Activated naive CD8-positive, alpha-beta T cell (primary cell): ENCODE measurements around the gene TRPT1.
A peak's percentile ranks its signal among the peaks of the same experiment; 100 is the strongest.

Source experiments
- H3K27ac Mint-ChIP-seq: one replicate; pipeline ENCODE4 v1.8.0; 2021; ENCODE audit warnings: mixed read lengths
- H3K27me3 Mint-ChIP-seq: one replicate; pipeline ENCODE4 v1.8.0; 2021; ENCODE audit warnings: mixed read lengths
- H3K36me3 Mint-ChIP-seq: one replicate; pipeline ENCODE4 v1.8.0; 2021; ENCODE audit warnings: mixed read lengths
- H3K4me1 Mint-ChIP-seq: one replicate; pipeline ENCODE4 v1.8.0; 2021; ENCODE audit warnings: low read depth, mixed read lengths
- H3K4me3 Mint-ChIP-seq: one replicate; pipeline ENCODE4 v1.8.0; 2021; ENCODE audit warnings: mild to moderate bottlenecking, mixed read lengths
- H3K9me3 Mint-ChIP-seq: one replicate; pipeline ENCODE4 v1.8.0; 2021; ENCODE audit warnings: low read depth, mixed read lengths

Gene TRPT1

DNA sequence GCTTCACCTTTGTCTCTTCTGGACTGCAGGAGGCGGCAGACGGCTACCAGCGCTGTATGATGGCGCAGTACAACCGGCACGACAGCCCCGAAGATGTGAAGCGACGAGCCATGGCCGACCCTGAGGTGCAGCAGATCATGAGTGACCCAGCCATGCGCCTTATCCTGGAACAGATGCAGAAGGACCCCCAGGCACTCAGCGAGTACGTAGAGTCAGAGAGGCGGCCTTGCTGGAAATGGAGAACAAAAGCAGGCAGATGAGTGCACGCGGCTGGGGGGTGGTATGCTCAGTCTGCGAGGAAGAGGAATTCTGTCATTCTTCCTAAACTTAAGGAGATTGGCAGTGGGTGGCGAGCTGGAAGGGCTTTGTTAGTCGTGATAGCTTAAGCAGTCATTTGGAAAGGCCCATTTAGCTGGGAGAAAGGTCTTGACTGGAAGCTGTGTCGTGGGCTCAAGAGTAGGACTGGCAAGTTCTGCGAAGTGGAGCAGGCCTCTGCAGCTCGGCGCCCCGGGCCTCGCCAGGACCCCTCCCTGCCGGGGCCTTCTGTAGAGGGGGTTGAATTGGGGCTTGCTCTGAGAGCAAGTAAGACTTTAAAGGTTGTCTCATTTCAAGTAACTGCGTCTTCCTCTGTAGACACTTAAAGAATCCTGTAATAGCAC is 22.4 kb downstream of the TRPT1 start:
- no peak overlapping the region for H3K4me3 Mint-ChIP-seq
- H3K36me3 Mint-ChIP-seq: peaks cover 3% of the 10 kb centered on the region
- no peaks in the 10 kb centered on the region for H3K27me3 Mint-ChIP-seq
- peaks cover 29% of the 10 kb centered on the region for H3K4me1 Mint-ChIP-seq
- no peaks in the 10 kb centered on the region for H3K9me3 Mint-ChIP-seq
- H3K27ac Mint-ChIP-seq: no peak overlapping the region

DNA sequence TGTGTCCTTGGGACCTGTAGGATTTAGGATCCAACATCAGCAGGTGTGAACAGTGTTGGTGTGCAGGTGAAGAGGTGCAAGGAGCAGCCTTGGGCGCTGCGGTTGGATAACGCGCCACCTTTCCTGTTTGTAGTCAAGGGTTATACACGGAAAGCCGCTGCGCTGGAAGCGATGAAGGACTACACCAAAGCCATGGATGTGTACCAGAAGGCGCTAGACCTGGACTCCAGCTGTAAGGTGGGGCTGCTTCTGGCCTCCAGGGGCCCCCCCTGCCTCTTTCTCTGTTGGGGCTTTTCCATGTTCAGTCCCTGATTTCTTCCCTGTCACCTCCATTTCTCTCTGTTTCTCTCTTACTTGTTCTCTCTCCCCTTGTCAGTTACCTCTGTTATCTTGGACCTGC is 23.0 kb downstream of the TRPT1 start:
- H3K9me3 Mint-ChIP-seq: no peaks in the 10 kb centered on the region
- peaks cover 29% of the 10 kb centered on the region for H3K4me1 Mint-ChIP-seq
- H3K27me3 Mint-ChIP-seq: no peaks in the 10 kb centered on the region
- no peak overlapping the region for H3K27ac Mint-ChIP-seq
- no peak overlapping the region for H3K4me3 Mint-ChIP-seq
- peaks cover 3% of the 10 kb centered on the region for H3K36me3 Mint-ChIP-seq

DNA sequence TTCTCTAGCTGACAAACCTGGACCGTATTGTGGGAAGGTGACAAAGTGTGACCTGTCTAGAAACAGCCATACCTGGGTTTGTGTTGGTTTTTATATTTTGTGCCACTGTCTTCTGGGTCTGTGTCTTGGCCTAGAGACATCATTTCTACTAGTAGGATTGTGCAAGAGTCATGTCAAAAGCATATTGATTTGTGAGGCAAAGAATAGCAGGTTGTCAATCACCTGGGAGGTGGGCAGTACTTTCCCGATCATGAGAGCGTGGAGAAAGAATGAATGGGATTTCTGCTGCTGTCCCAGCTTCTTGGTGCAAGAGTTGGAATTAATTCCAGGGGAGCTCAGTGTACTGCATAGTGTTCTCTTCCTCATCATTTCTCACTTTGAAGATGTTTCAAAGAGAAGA is 24.4 kb downstream of the TRPT1 start:
- H3K4me1 Mint-ChIP-seq: peaks cover 29% of the 10 kb centered on the region
- no peak overlapping the region for H3K4me3 Mint-ChIP-seq
- H3K9me3 Mint-ChIP-seq: no peaks in the 10 kb centered on the region
- H3K27ac Mint-ChIP-seq: peak overlapping the region; percentile 38
- H3K27me3 Mint-ChIP-seq: no peaks in the 10 kb centered on the region
- H3K36me3 Mint-ChIP-seq: peaks cover 5% of the 10 kb centered on the region

DNA sequence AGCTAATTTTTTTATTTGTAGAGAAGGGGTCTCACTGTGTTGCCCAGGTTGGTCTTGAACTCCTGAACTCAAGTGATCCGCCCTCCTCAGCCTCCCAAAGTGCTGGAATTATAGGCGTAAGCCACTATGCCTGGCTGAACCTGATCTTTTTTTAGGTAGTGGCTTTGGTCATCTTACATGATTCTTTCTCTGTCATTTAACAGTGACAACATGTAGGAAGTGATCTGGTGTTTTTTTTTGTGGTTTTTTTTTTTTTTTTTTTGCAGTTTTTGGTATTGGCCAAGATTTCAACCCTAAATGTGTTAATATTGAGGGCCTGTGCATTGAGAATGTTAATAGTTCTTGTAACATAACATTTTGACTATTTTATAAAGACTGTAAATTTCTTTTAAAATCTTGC is 27.5 kb downstream of the TRPT1 start:
- peaks cover 14% of the 10 kb centered on the region for H3K4me1 Mint-ChIP-seq
- H3K9me3 Mint-ChIP-seq: no peaks in the 10 kb centered on the region
- H3K27ac Mint-ChIP-seq: no peak overlapping the region
- H3K4me3 Mint-ChIP-seq: no peak overlapping the region
- H3K36me3 Mint-ChIP-seq: peaks cover 10% of the 10 kb centered on the region
- no peaks in the 10 kb centered on the region for H3K27me3 Mint-ChIP-seq

DNA sequence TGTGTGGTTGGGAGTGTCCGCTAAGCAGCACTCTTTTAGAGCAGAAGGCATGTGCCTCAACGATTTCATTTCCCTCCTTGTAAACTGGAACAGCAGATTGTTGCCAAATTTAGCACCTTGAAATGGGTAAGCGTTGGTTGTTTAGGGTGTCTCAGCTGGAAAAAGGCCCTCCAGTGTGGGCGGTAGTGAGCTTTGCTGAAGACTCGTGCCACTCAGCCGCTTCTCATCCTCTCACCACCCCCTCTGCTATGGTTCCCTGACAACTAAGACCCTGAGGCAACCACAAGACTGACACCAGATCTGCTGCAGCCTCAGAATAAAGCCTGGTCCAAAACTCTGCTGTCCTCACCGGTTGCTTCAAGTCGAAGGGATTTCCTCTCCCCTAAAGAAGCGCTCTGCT is 29.4 kb downstream of the TRPT1 start:
- Mint-ChIP-seq H3K27ac (peak overlapping the region; percentile 34), H3K4me1 (peaks cover 22% of the 10 kb centered on the region), H3K9me3 (no peaks in the 10 kb centered on the region), H3K36me3 (peaks cover 10% of the 10 kb centered on the region), H3K27me3 (no peaks in the 10 kb centered on the region), H3K4me3 (no peak overlapping the region)

DNA sequence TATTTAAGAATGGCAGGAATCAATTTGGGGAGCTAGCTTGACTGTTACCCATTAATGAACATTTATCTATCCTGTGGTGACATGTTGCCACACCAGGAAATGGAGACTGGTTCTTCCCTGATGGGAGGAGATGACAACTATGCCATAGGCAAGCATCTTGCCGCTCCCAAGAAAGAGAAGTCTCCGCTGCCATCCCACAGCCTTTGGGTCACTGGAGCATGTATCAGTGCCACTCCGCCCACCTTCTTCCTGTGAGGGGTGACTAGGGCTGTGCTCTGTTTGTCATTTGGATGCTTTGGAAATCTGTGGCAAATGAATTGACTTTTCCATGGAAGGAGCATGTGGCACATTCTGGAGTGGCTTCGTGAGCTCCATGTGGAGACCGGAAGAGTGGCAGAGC is 33.6 kb downstream of the TRPT1 start:
- peak overlapping the region; percentile 58 for H3K4me3 Mint-ChIP-seq
- peaks cover 41% of the 10 kb centered on the region for H3K4me1 Mint-ChIP-seq
- no peaks in the 10 kb centered on the region for H3K9me3 Mint-ChIP-seq
- peak overlapping the region; percentile 58 for H3K27ac Mint-ChIP-seq
- H3K27me3 Mint-ChIP-seq: no peaks in the 10 kb centered on the region
- peaks cover 10% of the 10 kb centered on the region for H3K36me3 Mint-ChIP-seq

DNA sequence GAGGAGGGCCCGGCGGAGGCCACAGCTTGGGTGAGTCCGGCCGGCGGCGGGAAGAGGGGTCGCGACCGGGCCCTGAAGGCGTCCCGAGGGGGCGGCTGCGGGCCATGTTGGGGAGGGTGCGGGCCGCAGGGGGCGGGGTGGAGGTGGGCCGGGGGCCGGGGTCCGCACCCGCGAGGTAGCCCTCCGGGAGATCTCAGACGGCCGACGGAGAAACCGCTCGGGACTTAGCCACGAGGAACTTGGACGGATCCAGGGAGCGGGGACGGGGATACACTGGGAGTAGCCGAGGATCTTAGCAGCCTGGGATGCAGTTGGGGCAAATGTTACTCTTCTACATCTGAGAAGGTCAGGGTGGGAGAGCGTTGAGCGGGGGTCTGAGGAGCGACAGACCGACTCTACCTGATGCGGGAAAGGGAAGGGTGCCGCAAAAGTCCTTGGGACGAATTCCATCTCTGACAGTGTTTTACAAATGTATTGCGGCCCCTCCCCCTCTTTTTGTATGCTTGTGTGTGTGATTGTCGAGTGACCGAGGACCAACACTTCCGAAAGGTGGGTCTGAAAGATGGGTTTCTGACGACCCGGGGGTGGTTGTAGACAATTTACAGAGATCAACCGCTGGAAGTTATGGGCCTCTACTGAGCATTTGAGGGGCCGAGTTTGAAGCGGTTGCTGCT is 39.4 kb downstream of the TRPT1 start:
- H3K4me3 Mint-ChIP-seq: no peak overlapping the region
- no peaks in the 10 kb centered on the region for H3K27me3 Mint-ChIP-seq
- no peaks in the 10 kb centered on the region for H3K9me3 Mint-ChIP-seq
- H3K4me1 Mint-ChIP-seq: peaks cover 42% of the 10 kb centered on the region
- no peaks in the 10 kb centered on the region for H3K36me3 Mint-ChIP-seq
- no peak overlapping the region for H3K27ac Mint-ChIP-seq

DNA sequence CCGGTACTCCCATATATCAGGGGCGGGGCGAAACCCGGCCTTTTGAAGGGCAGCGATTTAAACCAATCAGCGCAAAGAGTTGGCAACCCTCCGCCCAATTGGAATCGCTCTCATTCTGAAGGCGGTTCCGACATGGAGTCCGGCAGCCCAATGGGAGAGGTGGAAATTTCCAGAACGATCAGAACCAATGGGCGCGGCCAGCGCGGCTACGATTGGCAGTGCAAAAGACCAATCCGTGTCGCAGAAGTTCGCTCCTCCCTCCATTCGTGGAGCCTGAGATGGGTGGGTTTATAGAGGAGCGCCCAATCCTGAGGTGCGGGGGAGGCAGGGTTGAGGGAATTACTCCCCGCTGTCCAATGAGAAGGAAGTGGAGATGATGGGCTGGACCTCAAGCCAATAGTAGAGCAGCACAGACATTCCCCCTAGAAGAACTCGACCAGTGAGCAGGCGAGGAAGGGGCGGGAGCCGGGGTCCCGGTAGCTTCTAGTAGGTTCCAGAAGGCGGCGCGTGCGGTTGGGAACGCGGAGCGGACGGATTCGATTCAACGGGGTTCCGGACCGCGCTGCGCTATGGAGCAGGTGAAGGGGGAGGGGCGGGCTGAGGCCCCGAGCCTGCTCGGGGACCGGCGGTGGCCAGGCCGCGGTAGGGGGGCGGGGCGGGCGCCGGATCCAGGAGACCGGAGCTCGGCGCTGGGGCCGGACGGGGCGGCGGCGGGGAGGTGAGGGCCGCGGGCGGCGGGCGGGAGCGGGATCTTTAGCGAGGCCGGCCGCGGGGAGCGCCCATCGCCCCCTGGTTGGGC is 40.1 kb downstream of the TRPT1 start, which contains the start of gene STIP1:
Gene STIP1, plus strand, starts transcription at position 479 of the 799 bp plus-strand sequence. Its CDS starts 91 bp downstream, at position 570.
- Mint-ChIP-seq H3K9me3 (no peaks in the 10 kb centered on the region), H3K4me3 (peak within 1 kb of the TSS; percentile 96), H3K36me3 (no peaks in the 10 kb centered on the region), H3K4me1 (peaks cover 45% of the 10 kb centered on the region), H3K27ac (peak within 1 kb of the TSS; percentile 99), H3K27me3 (no peaks in the 10 kb centered on the region)

DNA sequence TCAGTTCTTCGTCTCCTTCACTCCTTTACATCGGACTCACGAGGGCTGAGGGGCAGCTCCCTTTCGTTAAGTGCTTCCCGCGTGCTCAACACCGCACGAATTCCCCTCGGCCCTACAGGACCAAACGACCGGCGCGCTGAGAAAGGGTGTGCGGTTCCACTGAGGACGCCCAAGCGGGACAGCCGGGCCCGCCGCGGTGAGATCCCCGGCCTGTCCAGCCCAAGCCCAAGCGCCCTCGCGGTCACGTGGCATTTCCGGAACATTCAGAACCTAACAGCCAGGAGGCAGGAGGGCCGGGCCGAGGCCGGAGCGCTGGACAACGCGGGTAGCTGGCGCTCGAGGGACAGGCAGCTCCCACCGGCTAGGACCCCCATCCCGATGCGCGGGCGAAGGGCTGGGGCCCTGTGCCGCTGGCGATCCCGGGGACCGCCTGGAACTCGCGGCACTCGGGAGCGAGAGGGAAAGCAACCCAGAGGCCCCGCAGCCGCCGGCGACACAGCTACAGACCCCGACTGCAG is 40.8 kb downstream of the TRPT1 start:
- H3K4me3 Mint-ChIP-seq: peak overlapping the region; percentile 96

DNA sequence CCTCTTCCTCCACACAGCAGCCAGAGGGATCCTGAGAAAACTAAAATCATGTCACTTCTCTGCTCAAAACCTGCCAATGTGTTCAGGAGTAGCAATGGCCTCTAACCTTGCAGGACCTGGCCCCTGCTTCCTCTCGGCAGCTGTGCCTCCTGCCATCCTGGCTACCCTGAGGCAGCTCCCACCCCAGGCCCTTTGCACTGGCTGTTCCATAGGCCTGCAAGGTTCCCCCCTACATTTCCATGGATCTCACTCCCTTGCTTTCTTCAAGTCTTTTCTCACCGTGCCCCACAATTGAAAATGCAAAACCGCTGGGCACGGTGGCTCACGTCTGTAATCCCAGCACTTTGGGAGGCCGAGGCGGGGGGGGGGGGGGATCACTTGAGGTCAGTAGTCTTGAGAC is 42.1 kb downstream of the TRPT1 start:
- no peaks in the 10 kb centered on the region for H3K36me3 Mint-ChIP-seq
- peaks cover 37% of the 10 kb centered on the region for H3K4me1 Mint-ChIP-seq
- H3K4me3 Mint-ChIP-seq: peak overlapping the region; percentile 59
- H3K27me3 Mint-ChIP-seq: no peaks in the 10 kb centered on the region
- H3K27ac Mint-ChIP-seq: no peak overlapping the region
- H3K9me3 Mint-ChIP-seq: no peaks in the 10 kb centered on the region

More for the DNA sequence above, 40.8 kb downstream of the TRPT1 start:
- H3K9me3 Mint-ChIP-seq: no peaks in the 10 kb centered on the region
- H3K36me3 Mint-ChIP-seq: no peaks in the 10 kb centered on the region
- peaks cover 42% of the 10 kb centered on the region for H3K4me1 Mint-ChIP-seq
- H3K27ac Mint-ChIP-seq: peak overlapping the region; percentile 99
- no peaks in the 10 kb centered on the region for H3K27me3 Mint-ChIP-seq

DNA sequence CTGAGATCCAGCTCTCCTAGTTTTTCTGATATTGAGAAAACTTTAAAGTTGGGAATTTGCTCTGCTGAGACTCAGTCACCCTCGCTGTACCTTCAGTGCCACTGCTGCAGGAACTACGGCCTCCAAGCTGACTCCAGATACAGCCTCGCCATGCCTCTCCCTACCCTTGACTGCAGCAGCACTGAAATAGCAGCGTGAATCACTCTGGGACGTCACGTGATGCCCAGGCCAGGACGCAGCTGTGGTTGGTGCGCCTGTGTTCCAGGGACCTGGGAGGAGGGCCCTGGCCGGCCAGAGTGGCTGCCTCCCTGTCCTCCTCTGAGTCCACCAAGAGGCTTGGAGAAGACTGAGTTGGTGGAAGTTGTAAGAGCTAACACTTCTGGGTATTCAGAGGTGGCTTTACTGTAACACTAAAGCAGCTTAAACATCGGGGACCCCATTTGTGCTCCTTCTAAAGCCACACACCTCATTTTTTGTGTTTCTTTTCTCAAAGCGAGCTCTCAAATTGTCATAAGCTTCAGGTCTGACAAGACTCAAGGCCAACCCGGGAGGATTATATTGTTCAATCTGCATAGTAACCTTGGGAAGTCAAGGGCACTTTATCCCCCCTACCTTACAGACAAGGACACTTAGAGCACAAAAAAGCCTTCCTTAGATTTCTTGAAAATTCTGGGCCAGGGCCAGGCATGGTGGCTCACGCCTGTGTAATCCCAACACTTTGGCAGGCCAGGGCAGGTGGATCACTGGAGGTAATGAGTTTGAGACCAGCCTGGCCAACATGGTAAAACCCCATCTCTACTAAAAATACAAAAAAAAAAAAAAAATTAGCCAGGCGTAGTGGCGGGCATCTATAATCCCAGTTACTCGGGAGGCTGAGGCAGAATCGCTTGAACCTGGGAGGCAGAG is 44.2 kb downstream of the TRPT1 start:
- Mint-ChIP-seq H3K4me1 (peaks cover 40% of the 10 kb centered on the region), H3K36me3 (no peaks in the 10 kb centered on the region), H3K9me3 (no peaks in the 10 kb centered on the region), H3K4me3 (peak overlapping the region; percentile 7), H3K27ac (no peak overlapping the region), H3K27me3 (no peaks in the 10 kb centered on the region)

DNA sequence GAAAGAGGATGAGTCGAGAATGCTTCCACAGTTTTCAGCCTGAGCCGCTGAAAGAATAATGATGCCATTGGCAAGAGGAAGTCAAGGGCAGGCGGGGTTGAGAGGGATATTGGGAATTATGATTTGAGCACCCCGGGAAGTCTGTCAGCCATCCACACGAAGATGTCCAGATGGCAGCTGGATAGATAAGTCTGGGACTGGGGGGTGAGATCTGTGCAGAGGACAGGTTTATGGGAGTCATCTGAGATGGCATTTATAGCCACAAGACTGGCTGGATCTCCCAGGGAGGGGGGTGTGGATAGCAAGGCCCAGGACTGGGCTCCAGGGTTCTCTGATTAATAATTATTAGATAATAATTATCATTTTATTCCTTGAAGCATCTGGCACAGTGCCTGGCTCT is 45.1 kb downstream of the TRPT1 start:
- Mint-ChIP-seq H3K27me3 (no peaks in the 10 kb centered on the region), H3K36me3 (no peaks in the 10 kb centered on the region), H3K9me3 (no peaks in the 10 kb centered on the region), H3K27ac (no peak overlapping the region), H3K4me1 (peaks cover 40% of the 10 kb centered on the region), H3K4me3 (no peak overlapping the region)

DNA sequence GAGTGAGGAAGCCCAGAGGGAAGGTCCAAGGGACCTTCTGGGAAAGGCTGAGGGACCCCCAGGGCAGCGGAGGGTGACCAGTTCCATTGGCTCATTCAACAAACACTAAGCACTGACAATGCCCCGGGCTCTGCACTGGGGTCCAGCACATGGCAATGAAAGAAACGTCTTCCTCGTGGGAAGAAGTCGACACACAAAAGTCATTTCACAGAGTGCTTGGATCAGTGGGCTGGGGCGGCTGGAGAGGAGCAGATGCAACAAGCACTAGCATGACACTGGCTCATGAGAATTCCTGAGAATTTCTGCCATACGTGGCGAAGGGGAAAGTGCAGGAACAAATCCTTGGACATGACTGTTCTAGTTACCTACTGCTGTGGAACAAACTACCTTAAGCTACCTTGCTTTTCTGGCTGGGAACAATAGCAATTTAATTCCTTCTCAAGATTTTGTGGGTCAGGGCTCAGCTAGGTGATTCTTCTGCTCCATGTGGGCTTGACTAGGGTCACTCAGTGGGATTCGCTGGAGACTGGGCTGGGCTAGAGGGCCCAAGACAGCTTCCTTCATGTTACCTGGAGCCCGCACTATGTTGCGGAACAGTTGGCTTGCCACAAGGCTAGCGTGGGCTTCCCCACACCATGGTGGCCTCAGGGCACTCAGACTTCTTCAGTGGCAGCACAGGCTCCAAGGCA is 46.9 kb downstream of the TRPT1 start:
- no peaks in the 10 kb centered on the region for H3K9me3 Mint-ChIP-seq
- no peak overlapping the region for H3K27ac Mint-ChIP-seq
- H3K4me3 Mint-ChIP-seq: no peak overlapping the region
- peaks cover 2% of the 10 kb centered on the region for H3K36me3 Mint-ChIP-seq
- H3K27me3 Mint-ChIP-seq: no peaks in the 10 kb centered on the region
- peaks cover 36% of the 10 kb centered on the region for H3K4me1 Mint-ChIP-seq

DNA sequence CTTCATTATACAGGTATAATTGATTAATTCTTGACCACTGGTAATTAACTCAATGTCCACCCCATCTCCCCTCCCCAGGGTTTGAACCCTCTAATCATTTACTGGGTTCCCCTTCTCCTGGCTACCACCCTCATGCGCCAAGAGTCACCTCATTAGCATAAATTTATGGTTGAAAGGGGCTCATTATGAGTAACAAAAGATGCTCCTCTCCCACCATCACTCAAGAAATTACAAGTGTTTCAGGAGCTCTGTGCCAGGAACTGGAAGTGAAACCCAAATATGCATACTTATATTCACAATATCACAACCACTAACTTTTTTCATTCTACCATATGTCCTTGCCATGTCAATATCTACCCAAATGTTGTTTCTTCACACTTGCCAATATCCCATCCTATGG is 47.8 kb downstream of the TRPT1 start:
- H3K9me3 Mint-ChIP-seq: no peaks in the 10 kb centered on the region
- peaks cover 3% of the 10 kb centered on the region for H3K36me3 Mint-ChIP-seq
- H3K4me3 Mint-ChIP-seq: no peak overlapping the region
- no peak overlapping the region for H3K27ac Mint-ChIP-seq
- H3K27me3 Mint-ChIP-seq: no peaks in the 10 kb centered on the region
- peaks cover 29% of the 10 kb centered on the region for H3K4me1 Mint-ChIP-seq
